Psoas muscle (tissue), 8 donors: ENCODE data around the gene ILF2. TPM values are rescaled to one million over a fixed set of nuclear protein-coding genes. Genes with fewer than 3 reads are reported as not detected.

Experiments
- ATAC-seq, 4 donors: fragments of 200-7000 bp; cut with Tn5 transposase; one replicate each; pipeline ENCODE4 v1.9.1; 2020; ENCODE audit warnings: moderate library complexity in 3 of 4, mild to moderate bottlenecking in 2 of 4
- DNase-seq, 2 donors: peaks; one replicate each; pipeline ENCODE4 v3.0.0-alpha.2; 2020
- H3K27ac ChIP-seq: fragments of 200-600 bp; one replicate; pipeline ENCODE4 v1.8.0; 2022
- H3K27me3 ChIP-seq, 3 donors: fragments of 200-600 bp in 1 of 3; one replicate each; pipeline versions ENCODE4 v1.6.1 to v1.8.0; 2013 to 2022; ENCODE audit warnings: low read length in 2 of 3, mild to moderate bottlenecking in 2 of 3, moderate library complexity in 1 of 3; ENCODE audit not compliant: insufficient read depth in 3 of 3
- H3K36me3 ChIP-seq, 2 donors: fragments of 200-600 bp in 1 of 2; one replicate each; pipeline versions ENCODE4 v1.6.1 to v1.8.0; 2013 to 2022; ENCODE audit warnings: low read depth in 1 of 2, mild to moderate bottlenecking in 1 of 2, moderate library complexity in 1 of 2; ENCODE audit not compliant: insufficient read depth in 1 of 2
- H3K4me1 ChIP-seq: fragments of 200-600 bp; one replicate; pipeline ENCODE4 v1.8.0; 2022
- H3K4me3 ChIP-seq: fragments of 200-600 bp; one replicate; pipeline ENCODE4 v1.8.0; 2022; ENCODE audit warnings: mild to moderate bottlenecking
- H3K9me3 ChIP-seq: fragments of 200-600 bp; one replicate; pipeline ENCODE4 v1.8.0; 2022
- CTCF ChIP-seq: fragments of 200-600 bp; IDR thresholded peaks from one replicate; pipeline ENCODE4 v1.8.0; 2022; ENCODE audit warnings: antibody characterized with exemption
- WGBS, 3 donors: extraction: QIAGEN DNeasy Blood & Tissue Kit; methylation state at CpG; one replicate each; pipeline versions ENCODE4 v1.1.6 to v1.1.7; 2013; 5-methylcytosine and 5-hydroxymethylcytosine counted together
- intact Hi-C, 2 donors: fragments of 100-400 bp; cut with DNase I; formaldehyde crosslinking; loops; one replicate each; pipeline versions ENCODE4 v1.11.0 to v1.14.2; 2022
- polyA plus RNA-seq, 3 donors: library from polyadenylated mRNA; stranded (reverse); fragments of 200-250 nt; gene quantifications; one replicate each; pipeline ENCODE4 v1.2.3, GENCODE V29; 2013
- total RNA-seq, 4 donors: library from RNA; stranded (reverse); fragmentation: NEBNext Ultra II Directional in 2 of 4; extraction: Animal tissue kit (Norgen Biotek cat#: 25700) in 2 of 4; gene quantifications; one replicate each; pipeline versions ENCODE4 v1.2.1 to v1.2.4, GENCODE V29; 2021 to 2023
- donor health status: healthy with polysubstance abuse.
- donor health status: DM: no; HTN: no; CAD: no; lungs with moderate emphysema.
- donor health status: Bipolar disorder and iron deficiency.
- donor health status: healthy.
- donor health status: DM: yes; HTN: yes; CAD: no.
- donor health status: DM: no; HTN: no; CAD: no.
- donor health status: DM: no; HTN: no; CAD: no.
- donor health status: DM: yes; HTN: yes; CAD: no.

Gene ILF2
- total and polyA plus RNA-seq, 7 donors: 71.7 to 158 (median 99.2) TPM

- Histone ChIP-seq H3K27me3 (no peaks in the 10 kb centered on the region), H3K9me3 (no peaks in the 10 kb centered on the region), H3K27ac (no peak overlapping the region), H3K36me3 (peaks cover 0 to 28% of the 10 kb centered on the region in 2 donors), H3K4me1 (peaks cover 14% of the 10 kb centered on the region), H3K4me3 (no peak overlapping the region)
- DNase-seq (no peak), ATAC-seq (no peak)
- intact Hi-C loops: loop anchor here (5.0 kb wide), 1 partner anchor 103 kb away; no protein-coding TSS in a partner anchor
- 94 to 95% (median 94%) methylated on average over 2 of the region's 2 CpGs for WGBS, 3 donors
- TF ChIP-seq CTCF: no peak
Measured at GRCh38 chr1:153615406-153615805, 55.4 kb downstream of the ILF2 start.

DNA sequence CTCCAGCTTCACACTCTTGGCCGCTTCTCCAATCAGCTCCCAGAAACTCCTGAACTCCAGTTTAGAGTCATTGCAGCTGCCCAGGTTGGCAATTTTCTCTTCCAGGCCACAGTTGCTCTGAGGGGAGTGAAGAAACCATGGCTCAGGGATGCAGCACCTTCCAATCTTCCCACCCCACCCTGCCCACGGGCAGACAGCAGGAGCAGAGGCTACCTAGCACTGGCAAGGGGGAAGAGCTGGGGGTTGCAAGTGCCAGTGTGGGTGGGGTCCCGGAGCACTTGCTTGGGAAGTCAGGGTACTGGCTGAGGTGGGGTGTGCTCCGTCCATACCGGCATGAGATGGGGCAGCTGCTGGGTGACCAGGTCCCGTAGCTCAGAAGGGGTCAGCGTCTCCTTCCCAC is 55.9 kb downstream of the ILF2 start:
- no peak for TF ChIP-seq CTCF
- Histone ChIP-seq H3K9me3 (no peaks in the 10 kb centered on the region), H3K4me3 (no peak overlapping the region), H3K36me3 (peaks cover 0 to 23% of the 10 kb centered on the region in 2 donors), H3K4me1 (peaks cover 18% of the 10 kb centered on the region), H3K27ac (no peak overlapping the region), H3K27me3 (no peaks in the 10 kb centered on the region)
- DNase-seq: no peak
- no peak for ATAC-seq
- WGBS, 3 donors: 90 to 97% (median 92%) methylated on average over 7 of the region's 7 CpGs
- intact Hi-C loops: loop anchor here (5.0 kb wide), 1 partner anchor 103 kb away; no protein-coding TSS in a partner anchor

DNA sequence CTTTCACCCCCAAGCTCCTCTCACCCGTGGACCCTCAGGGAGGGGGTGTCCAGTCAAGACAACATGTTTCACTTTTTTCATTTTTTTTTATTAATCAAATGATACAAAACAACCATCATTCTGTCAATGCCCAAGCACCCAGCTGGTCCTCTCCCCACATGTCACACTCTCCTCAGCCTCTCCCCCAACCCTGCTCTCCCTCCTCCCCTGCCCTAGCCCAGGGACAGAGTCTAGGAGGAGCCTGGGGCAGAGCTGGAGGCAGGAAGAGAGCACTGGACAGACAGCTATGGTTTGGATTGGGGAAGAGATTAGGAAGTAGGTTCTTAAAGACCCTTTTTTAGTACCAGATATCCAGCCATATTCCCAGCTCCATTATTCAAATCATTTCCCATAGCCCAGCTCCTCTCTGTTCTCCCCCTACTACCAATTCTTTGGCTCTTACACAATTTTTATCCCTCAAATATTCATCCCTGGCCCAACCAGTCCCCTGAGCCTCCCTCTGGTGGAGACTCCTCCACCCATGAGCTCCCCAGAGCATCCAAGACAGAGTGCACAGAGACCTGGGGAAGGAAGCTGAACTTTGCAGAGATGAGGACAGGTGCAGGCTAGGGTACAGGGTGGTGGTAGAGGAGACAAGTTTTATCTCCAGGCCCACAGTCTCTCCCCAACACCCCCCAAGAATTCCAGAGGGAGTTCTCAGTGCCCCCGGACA is 56.4 kb downstream of the ILF2 start:
- Histone ChIP-seq H3K36me3 (peaks cover 0 to 17% of the 10 kb centered on the region in 2 donors), H3K27me3 (no peaks in the 10 kb centered on the region), H3K4me1 (peaks cover 23% of the 10 kb centered on the region), H3K9me3 (no peaks in the 10 kb centered on the region), H3K27ac (no peak overlapping the region), H3K4me3 (no peak overlapping the region)
- intact Hi-C loops: no loop called here
- no peak for TF ChIP-seq CTCF
- DNase-seq (no peak), ATAC-seq (no peak)
- 60 to 81% (median 62%) methylated on average over 2 of the region's 2 CpGs for WGBS, 3 donors

DNA sequence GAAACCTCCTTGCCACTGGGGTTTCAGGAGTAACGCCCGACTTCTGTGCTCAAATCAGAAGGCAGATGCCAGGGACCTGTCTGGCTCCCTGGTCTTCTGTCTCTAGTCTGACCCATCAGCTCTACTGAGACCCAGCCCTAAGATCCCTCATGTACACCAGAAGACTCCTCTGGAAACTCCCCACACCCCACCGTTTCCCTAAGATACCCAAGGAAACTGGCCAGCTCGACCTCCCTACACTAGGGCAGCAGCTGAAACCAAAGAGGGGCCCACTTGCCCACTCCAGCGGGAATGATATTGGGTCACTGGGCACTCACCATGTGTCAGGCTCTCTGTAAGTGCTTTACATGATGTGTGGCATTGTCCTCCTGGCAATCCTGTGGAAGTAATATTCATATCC is 57.4 kb downstream of the ILF2 start:
- Histone ChIP-seq H3K4me3 (peak overlapping the region; percentile 65), H3K4me1 (peaks cover 28% of the 10 kb centered on the region), H3K27ac (peak overlapping the region; percentile 77), H3K27me3 (no peaks in the 10 kb centered on the region), H3K36me3 (peaks cover 0 to 8% of the 10 kb centered on the region in 2 donors), H3K9me3 (no peaks in the 10 kb centered on the region)
- WGBS, 3 donors: 55 to 83% (median 64%) methylated on average over 5 of the region's 5 CpGs
- intact Hi-C loops: no loop called here
- no peak for TF ChIP-seq CTCF
- DNase-seq (no peak), ATAC-seq (no peak)
